22Rv1 (cell line): ENCODE data around the gene UBE3D.

Experiments used
- ZFX ChIP-seq: fragments of 450-650 bp; IDR thresholded peaks from 2 replicates; pipeline ENCODE4 v1.6.1; 2017; ENCODE audit warnings: antibody characterized with exemption, borderline replicate concordance
- TF ChIP-seq, protein P1 (sequence below): fragments of 450-650 bp; IDR thresholded peaks from 2 replicates; pipeline ENCODE4 v1.5.1; 2017; ENCODE audit warnings: mild to moderate bottlenecking

DNA sequence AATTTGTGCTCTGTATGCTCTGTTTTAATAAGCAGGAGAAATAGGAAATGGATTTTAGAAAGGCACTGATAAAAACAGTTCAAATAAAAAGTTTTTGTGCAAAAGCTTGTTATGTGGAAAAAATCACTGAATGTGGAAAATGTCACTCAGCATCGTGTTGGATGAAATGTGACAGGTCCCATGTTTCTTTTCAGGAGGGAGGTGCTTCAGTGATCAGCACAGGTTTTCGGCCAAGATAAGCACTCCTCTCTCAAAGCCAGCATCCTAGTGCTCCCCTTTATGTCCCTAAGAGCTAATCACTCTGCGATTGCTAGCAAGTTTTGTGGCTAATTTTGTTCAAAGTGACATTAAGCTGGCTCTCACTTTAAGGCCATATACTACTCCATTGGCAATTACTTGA lies 12.0 kb downstream of the UBE3D start:
- TF ChIP-seq, protein P1, sequence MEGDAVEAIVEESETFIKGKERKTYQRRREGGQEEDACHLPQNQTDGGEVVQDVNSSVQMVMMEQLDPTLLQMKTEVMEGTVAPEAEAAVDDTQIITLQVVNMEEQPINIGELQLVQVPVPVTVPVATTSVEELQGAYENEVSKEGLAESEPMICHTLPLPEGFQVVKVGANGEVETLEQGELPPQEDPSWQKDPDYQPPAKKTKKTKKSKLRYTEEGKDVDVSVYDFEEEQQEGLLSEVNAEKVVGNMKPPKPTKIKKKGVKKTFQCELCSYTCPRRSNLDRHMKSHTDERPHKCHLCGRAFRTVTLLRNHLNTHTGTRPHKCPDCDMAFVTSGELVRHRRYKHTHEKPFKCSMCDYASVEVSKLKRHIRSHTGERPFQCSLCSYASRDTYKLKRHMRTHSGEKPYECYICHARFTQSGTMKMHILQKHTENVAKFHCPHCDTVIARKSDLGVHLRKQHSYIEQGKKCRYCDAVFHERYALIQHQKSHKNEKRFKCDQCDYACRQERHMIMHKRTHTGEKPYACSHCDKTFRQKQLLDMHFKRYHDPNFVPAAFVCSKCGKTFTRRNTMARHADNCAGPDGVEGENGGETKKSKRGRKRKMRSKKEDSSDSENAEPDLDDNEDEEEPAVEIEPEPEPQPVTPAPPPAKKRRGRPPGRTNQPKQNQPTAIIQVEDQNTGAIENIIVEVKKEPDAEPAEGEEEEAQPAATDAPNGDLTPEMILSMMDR: no peak
- TF ChIP-seq ZFX: no peak
